GM13976 (cell line): ENCODE data around the gene HK2.

Experiments
- DNase-seq: peaks from one replicate; pipeline ENCODE4 v3.0.0; 2012; ENCODE audit warnings: low spot score
- in situ Hi-C: fragments of 300-500 bp; cut with MboI; formaldehyde crosslinking; loops from one replicate; pipeline ENCODE4 v1.12.0; 2022; ENCODE audit warnings: low sequenced_read_pairs, mixed read lengths, inconsistent platforms; ENCODE audit not compliant: unreplicated experiment
- TF ChIP-seq, protein P1 (sequence below): IDR thresholded peaks from 2 replicates; pipeline ENCODE4 v1.5.1; 2012; ENCODE audit warnings: borderline replicate concordance, mild to moderate bottlenecking; ENCODE audit not compliant: insufficient read depth; ENCODE audit errors: extremely low read depth, missing control alignments, control extremely low read depth

The HK2 gene

DNA sequence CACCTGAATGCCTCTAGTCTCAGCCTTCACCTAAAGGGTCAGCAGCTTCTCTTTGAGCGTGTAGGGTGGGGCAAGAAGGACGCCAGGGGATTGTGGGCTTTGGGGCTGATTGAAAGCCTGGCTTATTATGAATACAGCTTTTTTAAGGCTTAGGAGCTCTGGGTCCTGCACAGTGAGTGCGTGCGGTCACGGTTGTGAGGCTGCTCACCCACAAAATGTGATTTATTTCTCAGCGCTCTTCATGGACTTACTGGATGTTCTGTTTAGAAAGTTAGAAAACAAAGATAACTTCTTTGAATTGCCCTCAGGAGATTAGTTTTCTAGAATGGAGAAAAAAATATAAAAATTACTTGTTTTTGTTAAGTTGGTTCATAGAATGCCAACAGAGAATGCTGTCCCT, 37.5 kb downstream of the HK2 start:
- TF ChIP-seq, protein P1, sequence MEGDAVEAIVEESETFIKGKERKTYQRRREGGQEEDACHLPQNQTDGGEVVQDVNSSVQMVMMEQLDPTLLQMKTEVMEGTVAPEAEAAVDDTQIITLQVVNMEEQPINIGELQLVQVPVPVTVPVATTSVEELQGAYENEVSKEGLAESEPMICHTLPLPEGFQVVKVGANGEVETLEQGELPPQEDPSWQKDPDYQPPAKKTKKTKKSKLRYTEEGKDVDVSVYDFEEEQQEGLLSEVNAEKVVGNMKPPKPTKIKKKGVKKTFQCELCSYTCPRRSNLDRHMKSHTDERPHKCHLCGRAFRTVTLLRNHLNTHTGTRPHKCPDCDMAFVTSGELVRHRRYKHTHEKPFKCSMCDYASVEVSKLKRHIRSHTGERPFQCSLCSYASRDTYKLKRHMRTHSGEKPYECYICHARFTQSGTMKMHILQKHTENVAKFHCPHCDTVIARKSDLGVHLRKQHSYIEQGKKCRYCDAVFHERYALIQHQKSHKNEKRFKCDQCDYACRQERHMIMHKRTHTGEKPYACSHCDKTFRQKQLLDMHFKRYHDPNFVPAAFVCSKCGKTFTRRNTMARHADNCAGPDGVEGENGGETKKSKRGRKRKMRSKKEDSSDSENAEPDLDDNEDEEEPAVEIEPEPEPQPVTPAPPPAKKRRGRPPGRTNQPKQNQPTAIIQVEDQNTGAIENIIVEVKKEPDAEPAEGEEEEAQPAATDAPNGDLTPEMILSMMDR, result no peak
- no peak for DNase-seq
- in situ Hi-C loops, result loop anchor here (25.0 kb wide), 1 partner anchor 384 kb away; the partner anchor contains the start of genes CCDC142, LBX2 and TTC31

DNA sequence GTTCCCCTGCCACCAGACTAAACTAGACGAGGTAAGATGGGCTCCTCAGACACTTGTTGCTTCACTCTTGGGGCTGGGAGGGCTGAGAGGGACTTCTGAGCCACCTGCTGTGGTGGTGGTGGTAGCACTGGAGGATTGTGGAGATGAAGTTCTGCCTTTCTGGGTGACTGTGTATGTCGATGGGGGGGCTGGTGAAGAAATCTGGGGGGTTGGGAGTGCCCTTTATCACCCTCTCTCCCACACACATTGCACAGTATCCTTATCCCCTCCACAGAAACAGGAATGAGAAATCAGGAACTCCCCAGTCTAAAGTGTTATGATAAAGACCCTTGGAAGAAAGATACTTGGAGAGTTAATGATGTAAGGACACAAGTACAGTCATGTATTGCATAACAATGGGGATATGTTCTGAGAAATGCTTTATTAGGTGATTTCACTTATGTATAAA, 38.5 kb downstream of the HK2 start:
- TF ChIP-seq, protein P1, result no peak
- DNase-seq, result no peak
- in situ Hi-C loops, result loop anchor here (25.0 kb wide), 1 partner anchor 385 kb away; the partner anchor contains the start of genes CCDC142, LBX2 and TTC31

DNA sequence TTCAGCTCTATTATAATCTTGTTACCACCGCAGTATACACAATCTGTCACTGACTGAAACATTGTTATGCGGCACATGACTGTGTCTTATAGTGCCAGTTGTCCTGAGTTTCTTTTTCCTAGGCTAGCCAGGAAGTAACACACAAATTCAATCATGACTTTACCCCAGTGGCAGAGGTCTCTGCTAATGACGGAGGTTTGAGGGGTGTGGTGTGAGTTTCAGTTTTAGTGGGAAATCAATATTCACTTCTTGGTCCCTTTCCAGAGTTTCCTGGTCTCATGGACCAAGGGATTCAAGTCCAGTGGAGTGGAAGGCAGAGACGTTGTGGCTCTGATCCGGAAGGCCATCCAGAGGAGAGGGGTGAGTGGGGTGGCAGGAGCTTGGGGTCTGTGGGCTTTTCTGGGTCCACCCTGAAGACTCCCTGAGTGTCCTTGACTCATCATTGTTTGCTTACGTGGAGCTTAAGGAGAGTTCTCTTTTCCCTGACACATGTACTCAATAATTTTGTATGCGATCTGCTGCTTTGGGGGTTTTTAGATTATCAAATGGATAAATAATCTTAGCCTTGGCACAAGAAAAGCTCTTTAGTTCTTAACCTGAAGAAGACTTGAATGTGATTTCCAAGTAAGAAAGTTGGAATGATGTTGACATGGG, 39.2 kb downstream of the HK2 start:
- TF ChIP-seq, protein P1, result no peak
- no peak for DNase-seq
- in situ Hi-C loops, result loop anchor here (25.0 kb wide), 1 partner anchor 386 kb away; the partner anchor contains the start of genes CCDC142, LBX2 and TTC31

DNA sequence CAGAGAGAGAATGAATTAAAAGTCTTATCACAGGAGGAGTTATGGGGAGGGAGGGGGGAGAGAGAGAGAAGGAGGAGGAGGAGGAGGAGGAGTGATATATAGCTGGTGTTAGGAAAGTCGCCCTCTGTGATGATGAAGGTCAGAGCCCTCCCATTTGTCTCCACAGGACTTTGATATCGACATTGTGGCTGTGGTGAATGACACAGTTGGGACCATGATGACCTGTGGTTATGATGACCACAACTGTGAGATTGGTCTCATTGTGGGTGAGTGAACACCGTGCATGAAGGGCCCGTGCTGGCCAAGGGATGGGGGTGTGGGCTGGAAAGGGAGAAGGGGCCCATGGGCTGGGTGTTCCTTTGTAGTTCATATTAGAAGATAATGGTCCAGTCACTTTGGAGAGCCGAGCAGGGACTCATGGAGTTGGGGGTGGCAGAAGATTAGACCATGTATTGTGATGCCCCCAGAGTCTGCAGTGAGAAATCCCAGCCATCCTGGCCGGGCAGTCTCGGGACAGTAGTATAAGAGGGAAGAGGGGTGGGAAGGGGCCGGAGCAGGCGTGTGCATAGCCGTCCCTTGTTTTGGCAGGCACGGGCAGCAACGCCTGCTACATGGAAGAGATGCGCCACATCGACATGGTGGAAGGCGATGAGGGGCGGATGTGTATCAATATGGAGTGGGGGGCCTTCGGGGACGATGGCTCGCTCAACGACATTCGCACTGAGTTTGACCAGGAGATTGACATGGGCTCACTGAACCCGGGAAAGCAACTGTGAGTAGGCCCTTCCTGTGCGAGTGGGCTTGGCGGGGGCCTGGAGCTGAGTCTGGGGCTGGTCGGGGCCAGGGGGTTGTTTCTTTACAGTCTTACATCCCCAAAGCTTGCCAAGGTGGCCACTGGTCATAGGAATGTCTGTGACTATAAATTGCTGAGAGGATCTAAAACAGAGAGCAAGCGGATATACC, 40.0 kb downstream of the HK2 start:
- TF ChIP-seq, protein P1, result no peak
- DNase-seq, result no peak
- in situ Hi-C loops, result loop anchor here (25.0 kb wide), 1 partner anchor 387 kb away; the partner anchor contains the start of genes CCDC142, LBX2 and TTC31

DNA sequence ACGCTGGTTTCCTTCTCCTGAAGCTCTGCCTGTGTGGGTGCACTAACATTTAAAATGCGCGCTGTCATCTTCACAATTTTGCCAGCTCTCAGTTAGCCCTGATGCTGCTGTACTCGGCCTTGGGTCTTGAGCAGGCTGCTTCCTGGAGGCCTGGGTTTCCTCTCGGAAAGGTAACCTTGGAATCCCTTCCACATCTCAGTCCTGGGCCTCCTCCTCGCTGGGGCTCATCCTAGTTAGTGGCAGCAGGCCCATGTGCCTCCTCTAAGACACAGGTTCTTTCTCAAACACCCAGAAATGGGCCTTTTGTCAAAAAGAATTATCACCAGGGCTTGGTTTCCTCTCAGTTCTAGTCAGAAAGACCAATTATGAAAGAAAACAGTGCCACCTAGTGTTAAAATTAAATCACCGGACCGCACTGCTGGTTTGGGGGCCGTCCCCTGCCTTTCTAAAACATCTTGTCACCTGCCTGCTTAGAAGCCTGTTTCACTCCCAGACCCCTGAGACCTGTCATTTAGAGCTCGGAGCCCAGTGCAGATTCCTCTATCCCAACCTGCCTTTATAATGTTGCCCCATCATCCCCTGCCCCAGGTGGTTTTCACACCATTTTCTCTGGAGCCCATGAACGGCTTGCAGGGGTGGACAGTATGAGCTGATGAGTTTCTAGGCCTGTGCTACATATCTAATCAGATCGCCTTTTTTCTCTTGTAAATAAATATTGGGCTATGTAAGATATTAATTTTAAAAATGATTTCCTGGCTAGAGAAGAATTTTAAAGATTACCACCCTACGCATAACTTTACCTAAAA, 42.4 kb downstream of the HK2 start:
- DNase-seq, result peak; percentile 80
- in situ Hi-C loops, result loop anchor here (5.0 kb wide), 1 partner anchor 169 kb away; no protein-coding TSS in a partner anchor
- TF ChIP-seq, protein P1, result peak; percentile 55

DNA sequence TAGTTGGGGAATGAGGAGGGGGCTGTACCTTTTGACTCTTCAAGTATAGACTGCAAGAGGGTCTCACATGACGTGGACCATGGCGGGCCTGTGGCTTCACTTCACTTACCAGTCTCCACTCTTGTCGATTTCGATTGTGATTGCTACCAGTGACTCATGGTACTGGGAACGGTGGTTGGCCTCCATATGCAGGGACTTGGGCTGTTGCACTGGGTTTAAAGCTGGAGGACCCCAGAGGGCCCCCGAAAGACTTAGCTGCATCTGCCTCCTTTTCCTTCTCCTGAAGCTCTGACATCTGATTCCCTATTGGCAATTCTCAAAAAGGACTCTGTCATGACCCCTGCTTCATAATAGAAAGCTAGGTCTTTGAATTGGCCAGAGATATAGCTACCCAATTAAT, 43.4 kb downstream of the HK2 start:
- in situ Hi-C loops, result loop anchor here (5.0 kb wide), 1 partner anchor 170 kb away; no protein-coding TSS in a partner anchor
- TF ChIP-seq, protein P1, result no peak
- no peak for DNase-seq
